Heart left ventricle (tissue), 13 donors: Measurements from ENCODE around the gene DTNB.

Experiments
- POLR2A ChIP-seq, 2 donors: fragments of 450-650 bp; IDR thresholded peaks; one replicate each; pipeline ENCODE4 v1.6.1; 2017; ENCODE audit warnings: antibody characterized with exemption in 2 of 2, mild to moderate bottlenecking in 2 of 2, moderate library complexity in 2 of 2
- TF ChIP-seq, protein P1 (sequence below), 12 donors: fragments of 200-600 bp; sonication (generic) in 4 of 12; IDR thresholded peaks; one replicate each; pipeline versions ENCODE4 v1.5.0 to v1.8.0; 2018 to 2022; ENCODE audit warnings: antibody characterized with exemption in 12 of 12, mild to moderate bottlenecking in 5 of 12
- donor health status: ischemic (EF 13 %, LVEDD 7.1; RV severe dilation, severe dysfunction).
- donor health status: DM: no; HTN: yes; CAD: no.
- donor health status: DM: no; HTN: no; CAD: no.
- donor health status: ischemic (EF 25% LVEDD 6.9; RV normal size, moderate dysfunction).
- donor health status: ischemic (EF 25% LVEDD 5.7; RV mildly dilated, moderate dysfunction).
- donor health status: ischemic (EF 35%, LVEDD 5.7; RV mildly dilated, moderate dysfunction).
- donor health status: nonischemic (EF 11% LVEDD 7.7; RV severe dilation, severe dysfunction).
- donor health status: DM: yes; HTN: yes; CAD: no.
- donor health status: PGD.
- donor health status: ischemic (EF 29% LVEDD 5.4; RV normal size, mild dysfunction).
- donor health status: nonischemic (EF 23%, LVEDD 6.1; RV moderate dilation, normal function).

DNA sequence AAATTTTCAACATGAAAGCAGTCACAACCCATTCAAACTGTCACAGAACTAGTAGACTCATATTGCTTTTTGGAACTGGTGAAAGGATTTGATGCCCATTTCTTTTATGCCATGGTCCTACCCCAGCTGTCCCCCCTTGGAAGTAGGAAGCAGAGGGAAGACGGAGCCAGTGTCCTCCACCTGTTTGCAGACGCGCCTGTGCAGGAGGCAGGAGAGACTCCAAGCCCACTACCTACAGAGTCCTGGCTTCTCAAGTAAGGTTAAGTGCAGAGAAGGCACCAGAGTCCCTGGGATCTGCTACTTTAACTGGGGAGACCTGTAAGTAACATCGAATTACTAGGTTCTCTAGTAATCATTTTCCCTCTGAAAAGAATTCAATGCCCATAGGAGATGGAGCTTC is 299.0 kb downstream of the DTNB start:
- TF ChIP-seq, protein P1, sequence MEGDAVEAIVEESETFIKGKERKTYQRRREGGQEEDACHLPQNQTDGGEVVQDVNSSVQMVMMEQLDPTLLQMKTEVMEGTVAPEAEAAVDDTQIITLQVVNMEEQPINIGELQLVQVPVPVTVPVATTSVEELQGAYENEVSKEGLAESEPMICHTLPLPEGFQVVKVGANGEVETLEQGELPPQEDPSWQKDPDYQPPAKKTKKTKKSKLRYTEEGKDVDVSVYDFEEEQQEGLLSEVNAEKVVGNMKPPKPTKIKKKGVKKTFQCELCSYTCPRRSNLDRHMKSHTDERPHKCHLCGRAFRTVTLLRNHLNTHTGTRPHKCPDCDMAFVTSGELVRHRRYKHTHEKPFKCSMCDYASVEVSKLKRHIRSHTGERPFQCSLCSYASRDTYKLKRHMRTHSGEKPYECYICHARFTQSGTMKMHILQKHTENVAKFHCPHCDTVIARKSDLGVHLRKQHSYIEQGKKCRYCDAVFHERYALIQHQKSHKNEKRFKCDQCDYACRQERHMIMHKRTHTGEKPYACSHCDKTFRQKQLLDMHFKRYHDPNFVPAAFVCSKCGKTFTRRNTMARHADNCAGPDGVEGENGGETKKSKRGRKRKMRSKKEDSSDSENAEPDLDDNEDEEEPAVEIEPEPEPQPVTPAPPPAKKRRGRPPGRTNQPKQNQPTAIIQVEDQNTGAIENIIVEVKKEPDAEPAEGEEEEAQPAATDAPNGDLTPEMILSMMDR (IDR thresholded peaks at IDR 0.05) = no peak
- TF ChIP-seq POLR2A (IDR thresholded peaks at IDR 0.05) = no peak
